OCI-LY1 (cell line): Measurements from ENCODE around the gene LRG1.

ENCODE experiments used
- H2AFZ ChIP-seq: fragments of 200-600 bp; sonication (generic), shearing (Covaris generic); 2 replicates; pipeline ENCODE4 v1.6.0; 2014; ENCODE audit warnings: antibody characterized with exemption, mild to moderate bottlenecking, low read length
- H3F3A ChIP-seq: fragments of 200-600 bp; sonication (generic), shearing (Covaris generic); 2 replicates; pipeline ENCODE4 v1.6.0; 2014; ENCODE audit warnings: mild to moderate bottlenecking, antibody characterized with exemption, low read length, moderate library complexity; ENCODE audit not compliant: insufficient read depth
- H3K27ac ChIP-seq: fragments of 200-600 bp; sonication (generic); 2 replicates; pipeline ENCODE4 v1.5.1; 2014; ENCODE audit warnings: low read length, mixed run types, mild to moderate bottlenecking, low read depth; ENCODE audit not compliant: poor library complexity, severe bottlenecking
- H3K27me3 ChIP-seq: fragments of 200-600 bp; sonication (generic); 2 replicates; pipeline ENCODE4 v1.6.0; 2014; ENCODE audit warnings: antibody characterized with exemption, mild to moderate bottlenecking, low read length, moderate library complexity; ENCODE audit not compliant: insufficient read depth
- H3K36me3 ChIP-seq: fragments of 200-600 bp; sonication (generic); 2 replicates; pipeline ENCODE4 v1.6.1; 2014; ENCODE audit warnings: mild to moderate bottlenecking, antibody characterized with exemption, low read length, moderate library complexity, mixed read lengths; ENCODE audit not compliant: insufficient read depth
- H3K4me1 ChIP-seq: fragments of 200-600 bp; sonication (generic); 2 replicates; pipeline ENCODE4 v1.5.1; 2014; ENCODE audit warnings: mild to moderate bottlenecking, low read length, moderate library complexity; ENCODE audit not compliant: insufficient read depth, severe bottlenecking
- H3K4me2 ChIP-seq: fragments of 200-600 bp; sonication (generic), shearing (Covaris generic); 2 replicates; pipeline ENCODE4 v1.6.1; 2014; ENCODE audit warnings: low read length
- H3K4me3 ChIP-seq: fragments of 200-600 bp; sonication (generic); 2 replicates; pipeline ENCODE4 v1.5.1; 2014; ENCODE audit warnings: low read length, low read depth, mild to moderate bottlenecking, mixed read lengths; ENCODE audit not compliant: poor library complexity, severe bottlenecking
- H3K79me2 ChIP-seq: fragments of 200-600 bp; shearing (Covaris generic); 2 replicates; pipeline ENCODE4 v1.6.1; 2016; ENCODE audit warnings: mixed run types, low read length, mixed read lengths; ENCODE audit not compliant: insufficient read depth
- H3K9ac ChIP-seq: fragments of 200-600 bp; sonication (generic), shearing (Covaris generic); 2 replicates; pipeline ENCODE4 v1.6.1; 2014; ENCODE audit warnings: mild to moderate bottlenecking, low read length, mixed read lengths
- H3K9me2 ChIP-seq: fragments of 200-600 bp; sonication (generic), shearing (Covaris generic); 2 replicates; pipeline ENCODE4 v1.6.1; 2014; ENCODE audit warnings: low read depth, mild to moderate bottlenecking, low read length, mixed read lengths
- H3K9me3 ChIP-seq: fragments of 200-600 bp; shearing (Covaris generic); 2 replicates; pipeline ENCODE4 v1.6.1; 2014; ENCODE audit warnings: low read length, mixed read lengths
- H4K20me1 ChIP-seq: fragments of 200-600 bp; sonication (generic), shearing (Covaris generic); 2 replicates; pipeline ENCODE4 v1.6.0; 2016; ENCODE audit warnings: mild to moderate bottlenecking, low read length; ENCODE audit not compliant: insufficient read depth
- CTCF ChIP-seq: fragments of 200-600 bp; sonication (generic), shearing (Covaris generic); IDR thresholded peaks from 2 replicates; pipeline ENCODE4 v1.5.1; 2017; ENCODE audit warnings: mild to moderate bottlenecking, antibody characterized with exemption, low read length, moderate library complexity, mixed read lengths
- EZH2 ChIP-seq: fragments of 200-600 bp; sonication (generic), shearing (Covaris generic); IDR thresholded peaks from 2 replicates; pipeline ENCODE4 v1.8.0; 2017; ENCODE audit warnings: borderline replicate concordance, mixed run types, mild to moderate bottlenecking, antibody characterized with exemption, low read length, moderate library complexity, mixed read lengths

Gene LRG1

GRCh38 chr19:4516939-4517300 lies 22.9 kb downstream of the LRG1 start:
- TF ChIP-seq CTCF: no peak
- no peak for TF ChIP-seq EZH2
- no peaks in the 10 kb centered on the region for H3K36me3 ChIP-seq
- H3K4me3 ChIP-seq: no peak overlapping the region
- H3K9me3 ChIP-seq: no peaks in the 10 kb centered on the region
- H3K79me2 ChIP-seq: no peaks in the 10 kb centered on the region
- no peak overlapping the region for H3K27ac ChIP-seq
- H4K20me1 ChIP-seq: no peaks in the 10 kb centered on the region
- no peak overlapping the region for H3K9ac ChIP-seq
- H3K4me1 ChIP-seq: no peaks in the 10 kb centered on the region
- no peaks in the 10 kb centered on the region for H3K9me2 ChIP-seq
- H3K4me2 ChIP-seq: no peak overlapping the region
- H3K27me3 ChIP-seq: no peaks in the 10 kb centered on the region
- no peak overlapping the region for H2AFZ ChIP-seq
- no peaks in the 10 kb centered on the region for H3F3A ChIP-seq

GRCh38 chr19:4516199-4516938 lies 23.5 kb downstream of the LRG1 start:
- Histone ChIP-seq H4K20me1 (no peaks in the 10 kb centered on the region), H3K9me3 (no peaks in the 10 kb centered on the region), H3K4me1 (no peaks in the 10 kb centered on the region), H3K79me2 (no peaks in the 10 kb centered on the region), H3K9ac (no peak overlapping the region), H3K4me2 (no peak overlapping the region), H3K27ac (no peak overlapping the region), H3K36me3 (no peaks in the 10 kb centered on the region), H3K9me2 (no peaks in the 10 kb centered on the region), H3K27me3 (no peaks in the 10 kb centered on the region), H2AFZ (no peak overlapping the region), H3K4me3 (no peak overlapping the region), H3F3A (no peaks in the 10 kb centered on the region)
- TF ChIP-seq CTCF (no peak), EZH2 (no peak)

GRCh38 chr19:4515732-4516131 lies 24.1 kb downstream of the LRG1 start:
- TF ChIP-seq EZH2 (no peak), CTCF (no peak)
- H3K4me2 ChIP-seq: no peak overlapping the region
- H3K9me3 ChIP-seq: no peaks in the 10 kb centered on the region
- no peak overlapping the region for H3K27ac ChIP-seq
- H3K4me1 ChIP-seq: no peaks in the 10 kb centered on the region
- H3K4me3 ChIP-seq: no peak overlapping the region
- H3K79me2 ChIP-seq: no peaks in the 10 kb centered on the region
- H2AFZ ChIP-seq: no peak overlapping the region
- no peaks in the 10 kb centered on the region for H3F3A ChIP-seq
- H3K36me3 ChIP-seq: no peaks in the 10 kb centered on the region
- no peaks in the 10 kb centered on the region for H3K27me3 ChIP-seq
- H3K9me2 ChIP-seq: no peaks in the 10 kb centered on the region
- no peaks in the 10 kb centered on the region for H4K20me1 ChIP-seq
- no peak overlapping the region for H3K9ac ChIP-seq
